Measurements from ENCODE around the gene GJB5. TPM values are rescaled to one million over a fixed set of nuclear protein-coding genes. Genes with fewer than 3 reads are reported as not detected.

GJB5 gene
- polyA plus RNA-seq, 1 of the 3 experiments (the other 2 are of a cell fraction): not detected

GRCh38 chr1:34785231-34785874 is 30.5 kb downstream of the GJB5 start:
- TF ChIP-seq USF2 (IDR thresholded peaks at IDR 0.05; ENCODE audit: borderline replicate concordance, low read depth, low read length): no peak
- TF ChIP-seq POLR2AphosphoS5 (IDR thresholded peaks at IDR 0.05; ENCODE audit: low read depth, low read length): no peak
- no peak for TF ChIP-seq NFIC (IDR thresholded peaks at IDR 0.05; ENCODE audit: borderline replicate concordance)
- TF ChIP-seq MEF2A (IDR thresholded peaks at IDR 0.05; ENCODE audit: borderline replicate concordance, low read depth): no peak
- CTCF ChIA-PET: interaction anchor here (0.9 to 3.4 kb wide), 7 partner anchors 42 to 622 kb away, joined by 3 to 26 read pairs (median 7); partner anchors contain the start of genes SMIM12 and TMEM35B

GRCh38 chr1:34785875-34786470 is 31.1 kb downstream of the GJB5 start:
- no peak overlapping the region for H3K27ac ChIP-seq (ENCODE audit: low read depth in 2 of 2, low read length in 1 of 2)
- no peaks in the 10 kb centered on the region for H4K20me1 ChIP-seq (ENCODE audit: insufficient read depth)
- H3K4me2 ChIP-seq: no peak overlapping the region
- no peak overlapping the region for H2AFZ ChIP-seq (ENCODE audit: low read depth)
- 25% methylated on average over 4 of the region's 4 CpGs for WGBS (ENCODE audit: low lambda C conversion rate)
- no peaks in the 10 kb centered on the region for H3K9me3 ChIP-seq
- H3F3A ChIP-seq (replicated peaks; ENCODE audit: insufficient read depth): no peaks in the 10 kb centered on the region
- no peak overlapping the region for H3K9ac ChIP-seq
- peaks cover 0 to 6% of the 10 kb centered on the region in 2 experiments; a peak in 1 of 4 replicates for H3K4me1 ChIP-seq (ENCODE audit: control insufficient read depth in 1 of 2, insufficient read depth in 2 of 2, low read depth in 1 of 2, low read length in 1 of 2)
- H3K4me3 ChIP-seq (ENCODE audit: low read depth in 2 of 2, low read length in 1 of 2): no peak overlapping the region
- no peak for DNase-seq
- H3K36me3 ChIP-seq (replicated peaks in 1 of 2; ENCODE audit: control insufficient read depth in 1 of 2, insufficient read depth in 2 of 2, low read length in 1 of 2): no peaks in the 10 kb centered on the region
- ChIA-PET CTCF (interaction anchor here (0.6 to 8.2 kb wide), 33 partner anchors 10 to 622 kb away, joined by 3 to 170 read pairs (median 4); partner anchors contain the start of genes SMIM12 and TMEM35B), POLR2A (interaction anchor here (0.6 to 1.1 kb wide), 2 partner anchors 67 to 407 kb away, joined by 3 to 4 read pairs; partner anchors contain the start of gene SFPQ)
- no peaks in the 10 kb centered on the region for H3K9me2 ChIP-seq
- peaks cover 17% of the 10 kb centered on the region for H3K27me3 ChIP-seq (ENCODE audit: insufficient read depth)
- TF ChIP-seq GATA2 (CRISPR knock-in tag; IDR thresholded peaks at IDR 0.05) (no peak), MEF2A (IDR thresholded peaks at IDR 0.05; ENCODE audit: borderline replicate concordance, low read depth) (no peak), YY1 (IDR thresholded peaks at IDR 0.05; ENCODE audit: low read depth) (no peak), TCF12 (IDR thresholded peaks at IDR 0.05) (no peak), IRF3 (IDR thresholded peaks at IDR 0.05; ENCODE audit: low read depth, low read length) (no peak), CHD2 (IDR thresholded peaks at IDR 0.05; ENCODE audit: low read length, partially characterized antibody) (no peak), TAF1 (IDR thresholded peaks at IDR 0.05; ENCODE audit: borderline replicate concordance, low read depth, low read length) (no peak), EZH2phosphoT487 (IDR thresholded peaks at IDR 0.05; ENCODE audit: borderline replicate concordance, low read depth) (no peak), SMC3 (IDR thresholded peaks at IDR 0.05; ENCODE audit: low read depth, low read length) (no peak), JUND (IDR thresholded peaks at IDR 0.05) (no peak), RAD21 (IDR thresholded peaks at IDR 0.05; ENCODE audit: low read length) (no peak), CTCF (IDR thresholded peaks at IDR 0.05) (no peak), REST (IDR thresholded peaks at IDR 0.05; ENCODE audit: low read depth, low read length) (no peak), NRF1 (IDR thresholded peaks at IDR 0.05; ENCODE audit: low read depth, low read length) (no peak), FOXM1 (IDR thresholded peaks at IDR 0.05; ENCODE audit: low read depth) (no peak)
- no peaks in the 10 kb centered on the region for H3K79me2 ChIP-seq (ENCODE audit: insufficient read depth)

More at GRCh38 chr1:34785231-34785874, 30.5 kb downstream of the GJB5 start:
- H4K20me1 ChIP-seq (ENCODE audit: insufficient read depth): no peaks in the 10 kb centered on the region
- POLR2A ChIA-PET: no interaction called here
- peaks cover 23% of the 10 kb centered on the region for H3K27me3 ChIP-seq (ENCODE audit: insufficient read depth)
- H3K9me3 ChIP-seq: no peaks in the 10 kb centered on the region
- H3K4me2 ChIP-seq: no peak overlapping the region
- no peak overlapping the region for H3K4me3 ChIP-seq (ENCODE audit: low read depth in 2 of 2, low read length in 1 of 2)
- no peak for DNase-seq
- 64% methylated on average over 20 of the region's 22 CpGs for WGBS (ENCODE audit: low lambda C conversion rate)
- no peak overlapping the region for H2AFZ ChIP-seq (ENCODE audit: low read depth)
- H3K36me3 ChIP-seq (replicated peaks in 1 of 2; ENCODE audit: control insufficient read depth in 1 of 2, insufficient read depth in 2 of 2, low read length in 1 of 2): no peaks in the 10 kb centered on the region
- H3K9me2 ChIP-seq: no peaks in the 10 kb centered on the region
- no peaks in the 10 kb centered on the region for H3F3A ChIP-seq (replicated peaks; ENCODE audit: insufficient read depth)
- H3K79me2 ChIP-seq (ENCODE audit: insufficient read depth): no peaks in the 10 kb centered on the region
- no peak overlapping the region for H3K9ac ChIP-seq
- no peak overlapping the region for H3K27ac ChIP-seq (ENCODE audit: low read depth in 2 of 2, low read length in 1 of 2)
- H3K4me1 ChIP-seq (ENCODE audit: control insufficient read depth in 1 of 2, insufficient read depth in 2 of 2, low read depth in 1 of 2, low read length in 1 of 2): peaks cover 0 to 6% of the 10 kb centered on the region in 2 experiments; a peak in 1 of 4 replicates

Data from SK-N-SH (cell line).